Activated CD4-positive, alpha-beta T cell treated with anti-CD3 and anti-CD28 coated beads, Interleukin-2, amount 50 U/mL, for 48 hours (primary cell): ENCODE measurements around the gene CACNA1C.
"Not testable (repeated sequence)": the region's sequence is repeated elsewhere in the genome, so short reads cannot be mapped to it uniquely, and the experiment has no call there.

Experiments used
- DNase-seq, 2 experiments: peaks; one replicate each; pipeline ENCODE4 v3.0.0-alpha.2; 2020

The CACNA1C gene

DNA sequence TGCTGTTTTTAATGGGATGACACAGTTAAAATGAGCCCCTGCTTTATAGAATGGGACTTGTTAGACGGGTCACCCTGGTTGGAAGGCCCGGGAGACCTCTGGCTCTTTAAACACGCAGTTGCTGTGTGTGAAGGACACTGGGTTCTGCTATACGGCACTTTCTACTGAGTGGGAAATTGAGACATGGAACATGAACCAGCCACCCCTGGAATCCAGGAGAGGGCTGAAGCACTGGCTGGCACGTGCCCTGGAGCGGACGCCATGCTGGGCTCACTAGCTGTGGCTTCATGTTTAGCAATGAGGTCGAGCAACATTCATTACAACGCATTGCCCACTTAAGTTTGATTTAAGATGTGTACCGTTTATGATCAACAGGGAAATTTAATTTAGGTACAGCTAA is 23.9 kb downstream of the CACNA1C start:
- DNase-seq = no peak

DNA sequence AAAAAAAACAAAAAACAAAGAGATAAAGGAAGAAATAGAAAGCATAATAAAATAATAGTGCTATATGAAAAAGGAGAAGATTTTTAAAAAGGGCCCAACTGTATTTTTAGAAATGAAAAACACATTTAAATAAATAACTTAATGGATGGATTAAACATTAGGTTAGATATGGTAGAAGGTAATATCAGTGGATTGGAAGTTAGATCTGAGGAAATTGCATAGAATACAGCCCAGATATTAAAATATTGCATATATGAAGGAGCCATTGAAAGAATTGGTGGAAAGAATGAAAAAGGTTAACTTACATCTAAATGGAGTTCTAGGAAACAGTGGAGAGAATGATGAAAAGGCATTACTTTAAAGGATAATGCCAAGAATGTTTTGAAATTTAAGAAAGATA is 27.8 kb downstream of the CACNA1C start:
- DNase-seq = no peak

- no peak for DNase-seq
Observed at GRCh38 chr12:2082321-2082720, 29.5 kb downstream of the CACNA1C start.

- no peak for DNase-seq
Observed at GRCh38 chr12:2083008-2083407, 30.2 kb downstream of the CACNA1C start.

GRCh38 chr12:2083561-2083960 is 30.8 kb downstream of the CACNA1C start:
- DNase-seq = no peak

GRCh38 chr12:2084553-2085296 is 31.9 kb downstream of the CACNA1C start:
- DNase-seq = no peak

DNA sequence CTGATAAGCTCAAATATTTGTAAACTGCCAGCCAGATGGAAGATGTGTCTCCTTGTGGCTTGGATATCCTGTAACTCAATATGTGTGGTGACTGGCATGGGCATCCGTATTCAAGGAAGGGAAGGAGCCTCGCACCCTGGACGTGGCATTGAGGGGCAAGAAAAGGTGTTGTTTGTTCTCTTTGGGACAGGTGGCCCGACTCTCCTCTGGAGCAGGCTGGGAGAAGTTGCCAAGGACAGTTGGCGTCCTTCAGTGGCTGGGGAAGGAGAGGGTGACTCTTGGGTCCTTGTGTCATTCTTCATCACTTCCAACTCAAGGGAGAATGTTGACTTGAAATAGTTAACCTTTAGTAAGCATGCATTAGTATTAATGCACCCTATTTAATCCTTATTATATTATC is 39.6 kb downstream of the CACNA1C start:
- DNase-seq = no peak

DNA sequence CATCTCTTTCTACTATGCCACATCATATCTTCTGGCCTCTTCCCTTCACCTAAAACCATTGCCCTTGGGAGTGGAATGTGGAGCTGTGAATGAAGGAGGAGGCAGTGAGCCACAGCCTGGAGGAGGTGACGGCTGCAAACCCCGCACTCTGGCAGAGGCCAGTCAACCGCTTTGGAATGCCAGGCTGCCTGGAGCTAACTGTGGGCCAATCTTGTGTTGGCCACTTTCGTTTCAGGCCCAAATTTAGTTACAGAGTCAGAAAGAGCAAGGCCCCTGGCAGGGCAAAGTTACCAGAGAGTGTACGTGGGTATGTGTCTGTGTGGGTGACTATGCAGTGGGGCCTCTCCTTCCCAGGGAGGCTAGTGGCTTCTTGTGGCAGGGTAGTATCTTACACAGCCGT is 40.1 kb downstream of the CACNA1C start:
- DNase-seq = no peak

- DNase-seq = no peak
Observed at GRCh38 chr12:2094597-2094996, 41.8 kb downstream of the CACNA1C start.

GRCh38 chr12:2095878-2096277 is 43.1 kb downstream of the CACNA1C start:
- DNase-seq = no peak

DNA sequence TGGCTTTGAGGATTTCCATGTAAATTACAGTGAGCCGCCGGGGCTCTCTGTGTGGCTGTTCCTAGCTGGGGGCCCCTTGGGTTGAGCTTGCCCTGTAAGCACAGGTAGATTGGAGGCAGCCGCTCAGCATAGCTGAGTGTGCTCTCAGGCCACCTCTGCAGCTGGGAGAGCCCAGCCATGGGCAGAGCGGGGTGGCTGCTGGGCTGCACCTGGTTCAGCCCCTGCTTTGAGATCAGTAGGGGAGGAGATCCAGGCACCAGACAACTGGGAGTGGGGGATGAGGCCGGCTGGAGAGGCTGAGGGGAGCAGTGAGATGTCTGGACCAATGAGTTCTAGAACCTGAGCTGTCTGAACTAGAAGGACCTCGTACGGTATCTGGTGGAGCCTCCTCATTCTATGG is 44.8 kb downstream of the CACNA1C start:
- DNase-seq = no peak

DNA sequence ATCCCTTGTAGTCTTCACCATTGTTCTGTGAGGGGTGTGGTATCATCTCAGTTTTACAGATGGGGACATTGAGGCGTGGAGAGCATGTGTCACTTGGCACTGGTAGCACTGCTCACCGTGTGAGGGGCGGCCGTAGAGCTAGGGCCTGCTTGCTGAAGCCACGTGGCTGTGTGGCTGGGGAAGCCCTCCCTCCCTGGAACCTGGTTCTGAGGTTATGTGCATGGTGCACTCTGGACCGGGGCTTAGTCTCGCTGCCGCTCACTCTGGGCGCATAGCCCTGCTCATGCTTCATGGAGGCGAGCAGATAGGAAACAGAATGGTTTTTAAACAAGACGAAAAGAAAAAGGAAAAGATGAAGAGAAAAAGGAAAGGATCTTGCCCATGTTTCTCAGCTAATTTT is 46.1 kb downstream of the CACNA1C start:
- DNase-seq = no peak

DNA sequence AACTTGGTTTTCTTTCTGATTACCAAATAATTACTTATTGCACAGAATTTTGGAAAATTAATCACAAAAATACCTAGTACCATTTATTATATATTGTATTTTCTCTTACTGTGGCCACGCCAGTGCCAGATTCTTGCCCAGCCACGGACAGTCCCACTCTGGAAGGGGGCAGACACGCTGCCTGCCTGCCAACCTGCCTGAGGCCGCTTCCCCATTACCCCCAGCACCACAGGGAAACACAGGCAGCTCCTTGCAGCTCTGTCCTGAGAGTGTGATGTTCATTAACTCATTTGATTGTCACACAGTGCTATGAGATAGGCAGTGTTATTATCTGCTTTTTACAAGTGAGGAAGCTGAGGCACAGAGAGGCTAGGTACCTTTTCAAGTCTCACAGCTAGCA is 46.8 kb downstream of the CACNA1C start:
- DNase-seq = no peak

- no peak for DNase-seq
Observed at GRCh38 chr12:2101359-2101758, 48.6 kb downstream of the CACNA1C start.

- DNase-seq = no peak
Observed at GRCh38 chr12:2101771-2102170, 49.0 kb downstream of the CACNA1C start.

DNA sequence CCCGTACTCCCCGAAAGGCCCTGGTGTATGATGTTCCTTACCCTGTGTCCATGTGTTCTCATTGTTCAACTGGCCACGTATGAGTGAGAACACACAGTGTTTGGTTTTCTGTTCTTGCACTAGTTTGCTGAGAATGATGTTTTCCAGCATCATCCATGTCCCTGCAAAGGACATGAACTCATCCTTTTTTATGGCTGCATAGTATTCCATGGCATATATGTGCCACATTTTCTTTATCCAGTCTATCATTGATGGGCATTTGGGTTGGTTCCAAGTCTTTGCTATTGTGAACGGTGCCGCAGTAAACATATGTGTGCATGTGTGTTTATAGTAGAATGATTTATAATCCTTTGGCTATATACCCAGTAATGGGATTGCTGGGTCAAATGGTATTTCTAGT is 49.9 kb downstream of the CACNA1C start:
- not testable (repeated sequence) for DNase-seq

DNA sequence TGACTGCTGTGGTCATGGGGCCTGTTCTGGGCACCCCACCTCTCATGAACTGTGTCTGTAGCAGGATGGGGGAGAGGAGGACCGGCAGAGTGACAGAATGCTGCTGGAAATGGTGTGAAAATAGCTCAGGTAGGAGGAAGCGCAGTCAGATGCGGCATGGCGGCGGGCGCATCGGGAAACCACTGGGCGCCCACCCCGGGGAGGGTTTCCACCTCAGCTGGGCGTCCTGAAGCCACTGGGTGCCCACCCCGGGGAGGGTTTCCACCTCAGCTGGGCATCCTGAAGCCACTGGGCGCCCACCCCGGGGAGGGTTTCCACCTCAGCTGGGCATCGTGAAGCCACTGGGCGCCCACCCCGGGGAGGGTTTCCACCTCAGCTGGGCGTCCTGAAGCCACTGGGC is 52.6 kb downstream of the CACNA1C start:
- not testable (repeated sequence) for DNase-seq

DNA sequence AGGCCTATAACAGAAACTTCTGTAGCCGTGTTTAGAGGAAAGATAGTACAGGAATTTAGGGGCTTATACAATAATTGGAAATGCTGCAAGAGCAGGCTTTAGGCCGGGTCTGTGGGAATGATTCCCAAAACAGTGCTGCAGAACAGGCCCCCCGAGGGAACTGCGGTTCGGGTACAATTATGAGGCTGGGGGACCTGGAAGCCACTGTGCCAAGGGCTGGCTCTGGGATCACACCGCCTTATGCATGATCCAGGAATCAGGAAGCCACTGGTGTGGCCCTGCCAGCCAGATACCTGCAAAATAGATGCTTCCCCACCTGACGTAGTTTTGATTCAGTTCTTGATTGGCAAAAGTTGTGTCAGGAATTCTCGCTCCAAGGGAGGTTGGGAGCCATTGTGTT is 55.4 kb downstream of the CACNA1C start:
- DNase-seq = no peak

DNA sequence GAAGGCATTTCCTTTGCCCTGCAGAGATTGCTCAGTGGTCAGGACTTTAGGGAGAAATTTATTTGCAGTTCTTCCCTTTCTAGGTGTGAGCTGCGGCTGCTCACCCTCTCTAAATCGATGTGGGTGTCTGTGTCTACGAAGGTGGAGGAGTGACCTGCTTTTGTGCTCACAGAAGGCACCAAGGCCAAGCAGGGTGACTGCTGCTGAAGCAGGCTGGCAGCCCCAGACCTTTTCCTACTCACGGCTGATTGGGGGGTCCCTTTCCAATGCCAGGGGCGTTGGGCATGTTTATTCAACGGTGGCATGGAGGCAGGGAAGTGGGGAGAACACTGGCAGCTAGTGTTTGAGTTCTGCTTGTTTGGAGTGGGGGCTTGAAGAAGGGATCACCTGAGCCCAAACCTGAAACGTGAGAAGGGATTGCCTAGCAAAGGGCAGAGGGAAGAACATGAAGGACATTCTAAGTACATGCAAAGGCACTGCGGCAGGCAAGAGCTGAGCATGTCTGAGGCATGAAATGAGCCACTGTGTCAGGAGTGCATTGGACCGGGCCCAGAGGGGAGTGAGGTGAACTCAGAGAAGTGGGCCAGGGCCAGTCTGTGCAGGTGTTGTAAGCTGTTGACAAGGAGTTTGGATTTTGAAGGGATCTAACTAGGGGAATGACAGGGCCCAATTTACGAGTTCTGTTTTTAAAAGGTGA is 56.3 kb downstream of the CACNA1C start:
- DNase-seq = no peak

DNA sequence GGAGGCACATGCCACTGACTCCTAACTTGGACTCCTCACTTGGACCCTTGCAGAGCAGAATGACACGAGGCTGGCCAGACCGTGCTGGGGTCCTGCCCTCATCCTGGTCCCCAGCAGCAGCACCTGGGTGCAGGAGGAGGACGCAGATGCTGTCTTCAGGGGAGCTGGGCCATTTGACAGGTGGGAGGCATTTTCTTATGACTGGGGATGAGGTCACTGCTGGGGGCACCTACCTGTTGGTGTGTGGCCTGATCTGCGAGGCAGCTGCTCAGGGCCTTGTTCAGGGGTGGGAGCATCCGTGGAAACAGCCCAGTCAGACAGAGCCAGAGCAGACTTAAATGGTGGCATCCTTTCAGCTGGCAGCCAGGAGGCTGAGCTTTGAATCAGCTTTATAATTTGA is 57.3 kb downstream of the CACNA1C start:
- DNase-seq = no peak

DNA sequence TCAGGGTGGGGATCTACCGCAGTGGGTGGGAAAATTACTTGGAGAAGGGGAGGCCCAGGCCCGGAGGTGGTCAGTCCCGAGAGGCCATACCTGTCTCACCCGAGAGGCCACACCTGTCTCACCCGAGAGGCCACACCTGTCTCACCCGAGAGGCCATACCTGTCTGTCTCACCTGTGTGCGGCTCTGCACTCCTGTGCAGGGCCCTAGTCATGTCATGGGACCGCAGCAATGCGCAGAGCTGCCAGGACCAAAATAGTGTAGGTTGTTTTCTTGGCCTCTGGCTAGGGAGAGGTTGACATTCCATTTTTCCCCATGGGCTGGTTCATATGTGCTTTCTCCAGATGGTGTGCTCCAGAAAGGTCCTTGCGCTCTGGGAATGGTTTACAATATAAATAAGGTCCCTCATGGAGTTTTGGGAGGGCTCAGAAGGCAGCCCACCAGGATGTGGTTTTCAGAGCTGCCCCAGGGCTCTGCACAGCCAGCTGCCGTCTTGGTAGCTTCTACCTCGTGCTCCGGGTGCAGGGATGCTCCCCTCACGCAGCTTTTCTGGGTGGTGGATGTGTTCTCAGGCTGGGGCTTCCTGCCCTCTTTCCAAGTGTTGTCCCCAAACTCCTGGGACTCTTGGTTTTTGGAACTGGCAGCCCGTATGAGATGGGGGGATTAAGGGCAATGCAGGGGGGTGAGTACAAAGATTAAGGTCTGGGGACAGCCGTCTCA is 58.2 kb downstream of the CACNA1C start:
- DNase-seq = no peak

GRCh38 chr12:2111826-2112225 is 59.0 kb downstream of the CACNA1C start:
- DNase-seq = no peak

DNA sequence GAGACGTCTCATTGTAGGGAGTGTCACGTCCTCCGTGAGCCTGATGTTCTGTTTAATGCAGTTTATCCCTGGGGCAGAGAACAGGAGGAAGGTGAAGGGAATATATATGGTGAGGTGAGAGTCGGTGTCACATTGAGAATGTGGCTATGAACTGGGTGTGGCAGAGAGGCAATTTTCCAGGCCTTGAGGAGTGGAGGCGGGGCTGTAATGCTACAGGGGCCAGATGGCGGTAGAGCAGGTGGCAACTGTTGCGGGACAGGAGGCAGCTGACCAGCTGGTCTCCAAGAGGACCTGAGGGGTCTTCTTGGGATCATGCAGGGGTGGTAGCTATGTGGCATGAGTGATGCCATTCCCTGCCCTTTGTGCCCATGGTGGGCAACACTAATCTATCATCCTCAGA is 59.6 kb downstream of the CACNA1C start:
- DNase-seq = no peak
